ENCODE data around the gene DEK.
"Not testable (repeated sequence)": the region's sequence is repeated elsewhere in the genome, so short reads cannot be mapped to it uniquely, and the experiment has no call there.

DEK gene

GRCh38 chr6:18208778-18209177 is 55.6 kb downstream of the DEK start:
- not testable (repeated sequence) for H3K27me3 ChIP-seq (ENCODE audit: control insufficient read depth, insufficient read depth, low read length); H3K4me3 ChIP-seq (ENCODE audit: low read length); DNase-seq (ENCODE audit: low read depth, low spot score); H3K27ac ChIP-seq (ENCODE audit: low read length); H3K36me3 ChIP-seq (ENCODE audit: control insufficient read depth, insufficient read depth, low read length); H3K4me1 ChIP-seq (ENCODE audit: control insufficient read depth, insufficient read depth, low read length); H3K9me3 ChIP-seq (ENCODE audit: control insufficient read depth, insufficient read depth, low read length)
- no CpG with 5 or more reads among the region's 9 CpGs for WGBS (ENCODE audit: insufficient coverage, insufficient read length)

GRCh38 chr6:18207949-18208348 is 56.4 kb downstream of the DEK start:
- DNase-seq (ENCODE audit: low read depth, low spot score) = no peak
- H3K27ac ChIP-seq (ENCODE audit: low read length) = no peak overlapping the region
- no peaks in the 10 kb centered on the region for H3K9me3 ChIP-seq (ENCODE audit: control insufficient read depth, insufficient read depth, low read length)
- no peak overlapping the region for H3K4me3 ChIP-seq (ENCODE audit: low read length)
- WGBS (ENCODE audit: insufficient coverage, insufficient read length) = no CpG with 5 or more reads among the region's 2 CpGs
- no peaks in the 10 kb centered on the region; the same call in 1 of the 2 replicates for H3K36me3 ChIP-seq (ENCODE audit: control insufficient read depth, insufficient read depth, low read length)
- H3K27me3 ChIP-seq (ENCODE audit: control insufficient read depth, insufficient read depth, low read length) = no peaks in the 10 kb centered on the region
- H3K4me1 ChIP-seq (ENCODE audit: control insufficient read depth, insufficient read depth, low read length) = 0 out of 2 replicates have a peak, but pooled peaks cover 1% of the 10 kb centered on the region

GRCh38 chr6:18207438-18207837 is 56.9 kb downstream of the DEK start:
- H3K4me1 ChIP-seq (ENCODE audit: control insufficient read depth, insufficient read depth, low read length) = 0 out of 2 replicates have a peak, but pooled peaks cover 1% of the 10 kb centered on the region
- no peak overlapping the region for H3K27ac ChIP-seq (ENCODE audit: low read length)
- no peaks in the 10 kb centered on the region; the same call in 1 of the 2 replicates for H3K36me3 ChIP-seq (ENCODE audit: control insufficient read depth, insufficient read depth, low read length)
- no peak for DNase-seq (ENCODE audit: low read depth, low spot score)
- H3K4me3 ChIP-seq (ENCODE audit: low read length) = no peak overlapping the region
- no peaks in the 10 kb centered on the region for H3K9me3 ChIP-seq (ENCODE audit: control insufficient read depth, insufficient read depth, low read length)
- WGBS (ENCODE audit: insufficient coverage, insufficient read length) = no CpG with 5 or more reads among the region's 8 CpGs
- no peaks in the 10 kb centered on the region for H3K27me3 ChIP-seq (ENCODE audit: control insufficient read depth, insufficient read depth, low read length)

- Histone ChIP-seq H3K4me3 (ENCODE audit: low read length) (no peak overlapping the region), H3K9me3 (ENCODE audit: control insufficient read depth, insufficient read depth, low read length) (no peaks in the 10 kb centered on the region), H3K4me1 (ENCODE audit: control insufficient read depth, insufficient read depth, low read length) (0 out of 2 replicates have a peak, but pooled peaks cover 1% of the 10 kb centered on the region), H3K36me3 (ENCODE audit: control insufficient read depth, insufficient read depth, low read length) (no peaks in the 10 kb centered on the region; the same call in 1 of the 2 replicates), H3K27ac (ENCODE audit: low read length) (no peak overlapping the region), H3K27me3 (ENCODE audit: control insufficient read depth, insufficient read depth, low read length) (no peaks in the 10 kb centered on the region)
- WGBS (ENCODE audit: insufficient coverage, insufficient read length) = no CpG with 5 or more reads among the region's 6 CpGs
- no peak for DNase-seq (ENCODE audit: low read depth, low spot score)
Observed at GRCh38 chr6:18206591-18206990, 57.7 kb downstream of the DEK start.

GRCh38 chr6:18204691-18205090 is 59.6 kb downstream of the DEK start:
- H3K27ac ChIP-seq (ENCODE audit: low read length) = no peak overlapping the region
- no CpG with 5 or more reads among the region's 8 CpGs for WGBS (ENCODE audit: insufficient coverage, insufficient read length)
- H3K9me3 ChIP-seq (ENCODE audit: control insufficient read depth, insufficient read depth, low read length) = no peaks in the 10 kb centered on the region
- DNase-seq (ENCODE audit: low read depth, low spot score) = no peak
- H3K4me3 ChIP-seq (ENCODE audit: low read length) = no peak overlapping the region
- no peaks in the 10 kb centered on the region for H3K27me3 ChIP-seq (ENCODE audit: control insufficient read depth, insufficient read depth, low read length)
- no peaks in the 10 kb centered on the region for H3K36me3 ChIP-seq (ENCODE audit: control insufficient read depth, insufficient read depth, low read length)
- H3K4me1 ChIP-seq (ENCODE audit: control insufficient read depth, insufficient read depth, low read length) = 0 out of 2 replicates have a peak, but pooled peaks cover 1% of the 10 kb centered on the region

- Histone ChIP-seq H3K36me3 (ENCODE audit: control insufficient read depth, insufficient read depth, low read length) (no peaks in the 10 kb centered on the region), H3K9me3 (ENCODE audit: control insufficient read depth, insufficient read depth, low read length) (no peaks in the 10 kb centered on the region), H3K27me3 (ENCODE audit: control insufficient read depth, insufficient read depth, low read length) (no peaks in the 10 kb centered on the region), H3K27ac (ENCODE audit: low read length) (no peak overlapping the region), H3K4me3 (ENCODE audit: low read length) (no peak overlapping the region), H3K4me1 (ENCODE audit: control insufficient read depth, insufficient read depth, low read length) (0 out of 2 replicates have a peak, but pooled peaks cover 1% of the 10 kb centered on the region)
- no peak for DNase-seq (ENCODE audit: low read depth, low spot score)
- WGBS (ENCODE audit: insufficient coverage, insufficient read length) = no CpG with 5 or more reads among the region's 6 CpGs
Observed at GRCh38 chr6:18203786-18204185, 60.5 kb downstream of the DEK start.

- no CpG with 5 or more reads among the region's 3 CpGs for WGBS (ENCODE audit: insufficient coverage, insufficient read length)
- Histone ChIP-seq H3K4me3 (ENCODE audit: low read length) (no peak overlapping the region), H3K36me3 (ENCODE audit: control insufficient read depth, insufficient read depth, low read length) (no peaks in the 10 kb centered on the region), H3K4me1 (ENCODE audit: control insufficient read depth, insufficient read depth, low read length) (peaks cover 1% of the 10 kb centered on the region; the same call in 1 of the 2 replicates), H3K9me3 (ENCODE audit: control insufficient read depth, insufficient read depth, low read length) (no peaks in the 10 kb centered on the region), H3K27me3 (ENCODE audit: control insufficient read depth, insufficient read depth, low read length) (no peaks in the 10 kb centered on the region), H3K27ac (ENCODE audit: low read length) (no peak overlapping the region)
- no peak for DNase-seq (ENCODE audit: low read depth, low spot score)
Observed at GRCh38 chr6:18192026-18192425, 72.3 kb downstream of the DEK start.

- DNase-seq (ENCODE audit: low read depth, low spot score) = no peak
- Histone ChIP-seq H3K36me3 (ENCODE audit: control insufficient read depth, insufficient read depth, low read length) (no peaks in the 10 kb centered on the region), H3K27ac (ENCODE audit: low read length) (no peak overlapping the region), H3K4me3 (ENCODE audit: low read length) (no peak overlapping the region), H3K27me3 (ENCODE audit: control insufficient read depth, insufficient read depth, low read length) (no peaks in the 10 kb centered on the region), H3K4me1 (ENCODE audit: control insufficient read depth, insufficient read depth, low read length) (0 out of 2 replicates have a peak, but pooled peaks cover 1% of the 10 kb centered on the region), H3K9me3 (ENCODE audit: control insufficient read depth, insufficient read depth, low read length) (no peaks in the 10 kb centered on the region)
- no CpG with 5 or more reads among the region's 2 CpGs for WGBS (ENCODE audit: insufficient coverage, insufficient read length)
Observed at GRCh38 chr6:18189196-18189595, 75.1 kb downstream of the DEK start.

- H3K36me3 ChIP-seq (ENCODE audit: control insufficient read depth, insufficient read depth, low read length) = no peaks in the 10 kb centered on the region
- no peaks in the 10 kb centered on the region for H3K9me3 ChIP-seq (ENCODE audit: control insufficient read depth, insufficient read depth, low read length)
- H3K4me3 ChIP-seq (ENCODE audit: low read length) = no peak overlapping the region
- H3K27me3 ChIP-seq (ENCODE audit: control insufficient read depth, insufficient read depth, low read length) = no peaks in the 10 kb centered on the region
- no peak for DNase-seq (ENCODE audit: low read depth, low spot score)
- no CpG with 5 or more reads among the region's 10 CpGs for WGBS (ENCODE audit: insufficient coverage, insufficient read length)
- no peak overlapping the region for H3K27ac ChIP-seq (ENCODE audit: low read length)
- H3K4me1 ChIP-seq (ENCODE audit: control insufficient read depth, insufficient read depth, low read length) = 0 out of 2 replicates have a peak, but pooled peaks cover 1% of the 10 kb centered on the region
Observed at GRCh38 chr6:18187701-18188100, 76.6 kb downstream of the DEK start.

GRCh38 chr6:18186540-18187250 is 77.6 kb downstream of the DEK start:
- no peak for DNase-seq (ENCODE audit: low read depth, low spot score)
- Histone ChIP-seq H3K9me3 (ENCODE audit: control insufficient read depth, insufficient read depth, low read length) (no peaks in the 10 kb centered on the region), H3K36me3 (ENCODE audit: control insufficient read depth, insufficient read depth, low read length) (no peaks in the 10 kb centered on the region), H3K4me1 (ENCODE audit: control insufficient read depth, insufficient read depth, low read length) (0 out of 2 replicates have a peak, but pooled peaks cover 1% of the 10 kb centered on the region), H3K4me3 (ENCODE audit: low read length) (no peak overlapping the region), H3K27ac (ENCODE audit: low read length) (no peak overlapping the region), H3K27me3 (ENCODE audit: control insufficient read depth, insufficient read depth, low read length) (no peaks in the 10 kb centered on the region)
- WGBS (ENCODE audit: insufficient coverage, insufficient read length) = no CpG with 5 or more reads among the region's 4 CpGs

- H3K36me3 ChIP-seq (ENCODE audit: control insufficient read depth, insufficient read depth, low read length) = no peaks in the 10 kb centered on the region
- no peaks in the 10 kb centered on the region for H3K9me3 ChIP-seq (ENCODE audit: control insufficient read depth, insufficient read depth, low read length)
- no peak overlapping the region for H3K27ac ChIP-seq (ENCODE audit: low read length)
- peak; percentile 55 for DNase-seq (ENCODE audit: low read depth, low spot score)
- H3K4me1 ChIP-seq (ENCODE audit: control insufficient read depth, insufficient read depth, low read length) = 0 out of 2 replicates have a peak, but pooled peaks cover 1% of the 10 kb centered on the region
- no peaks in the 10 kb centered on the region for H3K27me3 ChIP-seq (ENCODE audit: control insufficient read depth, insufficient read depth, low read length)
- no CpG with 5 or more reads among the region's 2 CpGs for WGBS (ENCODE audit: insufficient coverage, insufficient read length)
- no peak overlapping the region for H3K4me3 ChIP-seq (ENCODE audit: low read length)
Observed at GRCh38 chr6:18186033-18186432, 78.3 kb downstream of the DEK start.
